NCI-H2081 (cell line): Measurements from ENCODE around the gene PYGM.
A peak's percentile ranks its signal among the peaks of the same experiment; 100 is the strongest.
"Not testable (repeated sequence)": the region's sequence is repeated elsewhere in the genome, so short reads cannot be mapped to it uniquely, and the experiment has no call there.

Source experiments
- DNase-seq, 2 experiments: peaks; one replicate each; lab custom pipeline; 2025; lab: John Stamatoyannopoulos, UW

The PYGM gene

GRCh38 chr11:64716473-64717267, 43.1 kb downstream of the PYGM start:
- no peak for DNase-seq

- no peak for DNase-seq
These were observed 43.9 kb downstream of the PYGM start for GRCh38 chr11:64715756-64716472.

GRCh38 chr11:64715110-64715509, 44.7 kb downstream of the PYGM start:
- DNase-seq, result no peak

- no peak for DNase-seq
These were observed 45.1 kb downstream of the PYGM start for GRCh38 chr11:64714666-64715065.

GRCh38 chr11:64713781-64714363, 45.9 kb downstream of the PYGM start:
- DNase-seq, result no peak

GRCh38 chr11:64713016-64713707, 46.6 kb downstream of the PYGM start:
- peak in 1 of 2 experiments; percentile 36 for DNase-seq

- no peak for DNase-seq
These were observed 47.3 kb downstream of the PYGM start for GRCh38 chr11:64712430-64713015.

GRCh38 chr11:64711956-64712362, 47.8 kb downstream of the PYGM start:
- no peak for DNase-seq

GRCh38 chr11:64711138-64711955, 48.4 kb downstream of the PYGM start:
- no peak for DNase-seq

- DNase-seq, result no peak
These were observed 49.2 kb downstream of the PYGM start for GRCh38 chr11:64710418-64711137.

GRCh38 chr11:64705501-64705900, 54.3 kb downstream of the PYGM start:
- DNase-seq, result no peak

- DNase-seq, result no peak
These were observed 56.7 kb downstream of the PYGM start for GRCh38 chr11:64703048-64703447.

GRCh38 chr11:64701956-64702355, 57.8 kb downstream of the PYGM start:
- DNase-seq, result not testable (repeated sequence)

- DNase-seq, result no peak
These were observed 61.3 kb downstream of the PYGM start for GRCh38 chr11:64698427-64698826.

GRCh38 chr11:64697663-64698375, 62.0 kb downstream of the PYGM start:
- DNase-seq, result no peak
